Neural cell (in vitro differentiated cells): ENCODE results near the gene ADIG.

ENCODE experiments used
- EP300 ChIP-seq: fragments of 450-650 bp; conservative IDR thresholded peaks from 2 replicates; pipeline ENCODE4 v1.6.1; 2014; ENCODE audit warnings: antibody characterized with exemption, mild to moderate bottlenecking, moderate library complexity; ENCODE audit not compliant: poor library complexity, severe bottlenecking
- EZH2 ChIP-seq: fragments of 200-600, 300-800 bp; shearing (Covaris generic), sonication (generic); IDR thresholded peaks from 2 replicates; pipeline ENCODE4 v1.6.1; 2014; ENCODE audit warnings: antibody characterized with exemption, low read length, borderline replicate concordance, mild to moderate bottlenecking; ENCODE audit not compliant: insufficient read depth, poor library complexity, severe bottlenecking
- MXI1 ChIP-seq: fragments of 450-650 bp; conservative IDR thresholded peaks from 2 replicates; pipeline ENCODE4 v1.6.1; 2014; ENCODE audit warnings: antibody characterized with exemption, mild to moderate bottlenecking; ENCODE audit not compliant: poor library complexity, severe bottlenecking
- POLR2AphosphoS5 ChIP-seq: IDR thresholded peaks from 2 replicates; pipeline ENCODE4 v1.6.1; 2012
- RAD21 ChIP-seq: fragments of 450-650 bp; conservative IDR thresholded peaks from 2 replicates; pipeline ENCODE4 v1.6.1; 2014; ENCODE audit warnings: antibody characterized with exemption, mild to moderate bottlenecking, moderate library complexity
- TF ChIP-seq, protein P1 (sequence below): fragments of 450-650 bp; IDR thresholded peaks from 2 replicates; pipeline ENCODE4 v1.5.1; 2014; ENCODE audit warnings: antibody characterized with exemption, mild to moderate bottlenecking, moderate library complexity; ENCODE audit not compliant: poor library complexity, severe bottlenecking
- TF ChIP-seq, protein P2 (sequence below): IDR thresholded peaks from 2 replicates; pipeline ENCODE4 v1.6.1; 2012; ENCODE audit warnings: borderline replicate concordance

DNA sequence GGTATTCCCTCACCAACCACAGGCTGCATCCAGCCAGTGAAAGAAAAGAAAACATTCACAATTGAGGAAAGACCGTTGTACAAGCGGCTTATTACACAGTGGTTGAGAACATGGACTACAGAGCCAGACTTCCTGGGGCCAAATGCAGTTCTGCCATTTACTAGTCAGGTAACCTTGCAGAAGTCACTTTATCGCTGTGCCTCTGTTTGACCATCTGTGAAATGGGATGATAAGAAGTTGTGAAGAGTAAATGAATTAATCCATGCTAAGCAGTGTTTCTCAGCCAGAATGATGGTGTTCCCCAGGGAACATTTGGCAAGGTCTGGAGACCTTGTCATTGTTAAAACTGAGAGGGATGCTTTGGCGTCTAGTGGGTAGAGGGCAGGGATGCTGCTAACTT lies 35.5 kb downstream of the ADIG start:
- TF ChIP-seq, protein P1, sequence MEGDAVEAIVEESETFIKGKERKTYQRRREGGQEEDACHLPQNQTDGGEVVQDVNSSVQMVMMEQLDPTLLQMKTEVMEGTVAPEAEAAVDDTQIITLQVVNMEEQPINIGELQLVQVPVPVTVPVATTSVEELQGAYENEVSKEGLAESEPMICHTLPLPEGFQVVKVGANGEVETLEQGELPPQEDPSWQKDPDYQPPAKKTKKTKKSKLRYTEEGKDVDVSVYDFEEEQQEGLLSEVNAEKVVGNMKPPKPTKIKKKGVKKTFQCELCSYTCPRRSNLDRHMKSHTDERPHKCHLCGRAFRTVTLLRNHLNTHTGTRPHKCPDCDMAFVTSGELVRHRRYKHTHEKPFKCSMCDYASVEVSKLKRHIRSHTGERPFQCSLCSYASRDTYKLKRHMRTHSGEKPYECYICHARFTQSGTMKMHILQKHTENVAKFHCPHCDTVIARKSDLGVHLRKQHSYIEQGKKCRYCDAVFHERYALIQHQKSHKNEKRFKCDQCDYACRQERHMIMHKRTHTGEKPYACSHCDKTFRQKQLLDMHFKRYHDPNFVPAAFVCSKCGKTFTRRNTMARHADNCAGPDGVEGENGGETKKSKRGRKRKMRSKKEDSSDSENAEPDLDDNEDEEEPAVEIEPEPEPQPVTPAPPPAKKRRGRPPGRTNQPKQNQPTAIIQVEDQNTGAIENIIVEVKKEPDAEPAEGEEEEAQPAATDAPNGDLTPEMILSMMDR: no peak
- TF ChIP-seq RAD21 (no peak), POLR2AphosphoS5 (no peak), EP300 (no peak), EZH2 (no peak), MXI1 (no peak)
- TF ChIP-seq, protein P2, sequence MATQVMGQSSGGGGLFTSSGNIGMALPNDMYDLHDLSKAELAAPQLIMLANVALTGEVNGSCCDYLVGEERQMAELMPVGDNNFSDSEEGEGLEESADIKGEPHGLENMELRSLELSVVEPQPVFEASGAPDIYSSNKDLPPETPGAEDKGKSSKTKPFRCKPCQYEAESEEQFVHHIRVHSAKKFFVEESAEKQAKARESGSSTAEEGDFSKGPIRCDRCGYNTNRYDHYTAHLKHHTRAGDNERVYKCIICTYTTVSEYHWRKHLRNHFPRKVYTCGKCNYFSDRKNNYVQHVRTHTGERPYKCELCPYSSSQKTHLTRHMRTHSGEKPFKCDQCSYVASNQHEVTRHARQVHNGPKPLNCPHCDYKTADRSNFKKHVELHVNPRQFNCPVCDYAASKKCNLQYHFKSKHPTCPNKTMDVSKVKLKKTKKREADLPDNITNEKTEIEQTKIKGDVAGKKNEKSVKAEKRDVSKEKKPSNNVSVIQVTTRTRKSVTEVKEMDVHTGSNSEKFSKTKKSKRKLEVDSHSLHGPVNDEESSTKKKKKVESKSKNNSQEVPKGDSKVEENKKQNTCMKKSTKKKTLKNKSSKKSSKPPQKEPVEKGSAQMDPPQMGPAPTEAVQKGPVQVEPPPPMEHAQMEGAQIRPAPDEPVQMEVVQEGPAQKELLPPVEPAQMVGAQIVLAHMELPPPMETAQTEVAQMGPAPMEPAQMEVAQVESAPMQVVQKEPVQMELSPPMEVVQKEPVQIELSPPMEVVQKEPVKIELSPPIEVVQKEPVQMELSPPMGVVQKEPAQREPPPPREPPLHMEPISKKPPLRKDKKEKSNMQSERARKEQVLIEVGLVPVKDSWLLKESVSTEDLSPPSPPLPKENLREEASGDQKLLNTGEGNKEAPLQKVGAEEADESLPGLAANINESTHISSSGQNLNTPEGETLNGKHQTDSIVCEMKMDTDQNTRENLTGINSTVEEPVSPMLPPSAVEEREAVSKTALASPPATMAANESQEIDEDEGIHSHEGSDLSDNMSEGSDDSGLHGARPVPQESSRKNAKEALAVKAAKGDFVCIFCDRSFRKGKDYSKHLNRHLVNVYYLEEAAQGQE: no peak
